HL-60 (cell line): ENCODE measurements around the gene POLK.

ENCODE experiments used
- CTCF ChIP-seq: IDR thresholded peaks from one replicate; pipeline ENCODE4 v1.5.1; 2011; ENCODE audit warnings: low read length, control low read depth, inconsistent platforms; ENCODE audit not compliant: insufficient read depth
- GABPA ChIP-seq: IDR thresholded peaks from 2 replicates; pipeline ENCODE4 v1.6.1; 2012; ENCODE audit warnings: low read depth
- POLR2AphosphoS5 ChIP-seq: IDR thresholded peaks from 2 replicates; pipeline ENCODE4 v1.6.1; 2012; ENCODE audit warnings: low read depth
- REST ChIP-seq: IDR thresholded peaks from 2 replicates; pipeline ENCODE4 v1.6.1; 2012; ENCODE audit warnings: low read depth; ENCODE audit not compliant: insufficient replicate concordance
- SPI1 ChIP-seq: IDR thresholded peaks from 2 replicates; pipeline ENCODE4 v1.6.1; 2012; ENCODE audit warnings: low read depth, mild to moderate bottlenecking, borderline replicate concordance

DNA sequence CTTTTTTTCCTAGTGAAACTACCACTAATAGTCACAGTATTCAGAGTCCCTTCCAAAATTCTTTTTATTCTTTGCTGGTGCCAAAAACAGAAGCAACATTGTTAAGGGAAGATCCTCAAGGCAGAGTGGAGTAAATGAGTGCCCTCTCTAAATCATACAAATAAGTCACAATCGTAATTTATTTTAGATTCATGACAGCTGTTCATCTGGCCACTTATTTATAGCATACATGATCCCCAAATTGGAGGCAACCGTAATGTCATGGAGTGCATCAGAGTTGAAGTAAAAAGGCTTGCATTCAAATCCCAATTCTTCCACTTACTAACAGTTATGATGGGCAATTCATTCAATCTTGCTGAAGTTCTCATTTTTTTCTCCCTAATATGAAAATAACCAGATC lies 33.4 kb downstream of the POLK start:
- no peak for TF ChIP-seq CTCF
- TF ChIP-seq POLR2AphosphoS5, result no peak
- TF ChIP-seq GABPA, result no peak
- TF ChIP-seq REST, result no peak
- no peak for TF ChIP-seq SPI1
